Measurements from ENCODE around the gene FUT2. TPM values are rescaled to one million over a fixed set of nuclear protein-coding genes. Genes with fewer than 3 reads are reported as not detected.

The FUT2 gene
- total and polyA plus RNA-seq, 10 of the 15 experiments (the other 5 are each of a cell fraction or from before 2014, with no cell fraction given), result 0.02 to 0.13 (median 0.07) TPM; not detected in 7

DNA sequence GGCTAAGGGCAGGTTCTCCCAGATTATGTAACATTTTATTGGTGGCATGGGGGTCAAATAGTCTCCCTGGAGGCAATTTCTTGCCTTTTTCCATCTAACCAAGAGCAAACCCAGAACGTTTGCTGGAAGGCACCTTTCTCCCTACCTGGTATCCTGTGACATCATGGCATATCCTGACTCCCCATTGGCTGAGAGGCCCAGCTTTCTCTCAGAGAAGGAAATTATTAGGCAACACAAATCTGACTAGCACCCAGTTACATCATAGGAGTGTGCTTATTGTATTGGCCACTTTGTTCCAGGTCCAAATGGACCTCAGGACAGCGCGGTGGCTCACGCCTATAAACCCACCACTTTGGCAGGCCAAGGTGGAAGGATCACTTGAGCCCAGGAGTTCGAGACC lies 36.0 kb upstream of the FUT2 start (continued):
- TF ChIP-seq, protein P1, sequence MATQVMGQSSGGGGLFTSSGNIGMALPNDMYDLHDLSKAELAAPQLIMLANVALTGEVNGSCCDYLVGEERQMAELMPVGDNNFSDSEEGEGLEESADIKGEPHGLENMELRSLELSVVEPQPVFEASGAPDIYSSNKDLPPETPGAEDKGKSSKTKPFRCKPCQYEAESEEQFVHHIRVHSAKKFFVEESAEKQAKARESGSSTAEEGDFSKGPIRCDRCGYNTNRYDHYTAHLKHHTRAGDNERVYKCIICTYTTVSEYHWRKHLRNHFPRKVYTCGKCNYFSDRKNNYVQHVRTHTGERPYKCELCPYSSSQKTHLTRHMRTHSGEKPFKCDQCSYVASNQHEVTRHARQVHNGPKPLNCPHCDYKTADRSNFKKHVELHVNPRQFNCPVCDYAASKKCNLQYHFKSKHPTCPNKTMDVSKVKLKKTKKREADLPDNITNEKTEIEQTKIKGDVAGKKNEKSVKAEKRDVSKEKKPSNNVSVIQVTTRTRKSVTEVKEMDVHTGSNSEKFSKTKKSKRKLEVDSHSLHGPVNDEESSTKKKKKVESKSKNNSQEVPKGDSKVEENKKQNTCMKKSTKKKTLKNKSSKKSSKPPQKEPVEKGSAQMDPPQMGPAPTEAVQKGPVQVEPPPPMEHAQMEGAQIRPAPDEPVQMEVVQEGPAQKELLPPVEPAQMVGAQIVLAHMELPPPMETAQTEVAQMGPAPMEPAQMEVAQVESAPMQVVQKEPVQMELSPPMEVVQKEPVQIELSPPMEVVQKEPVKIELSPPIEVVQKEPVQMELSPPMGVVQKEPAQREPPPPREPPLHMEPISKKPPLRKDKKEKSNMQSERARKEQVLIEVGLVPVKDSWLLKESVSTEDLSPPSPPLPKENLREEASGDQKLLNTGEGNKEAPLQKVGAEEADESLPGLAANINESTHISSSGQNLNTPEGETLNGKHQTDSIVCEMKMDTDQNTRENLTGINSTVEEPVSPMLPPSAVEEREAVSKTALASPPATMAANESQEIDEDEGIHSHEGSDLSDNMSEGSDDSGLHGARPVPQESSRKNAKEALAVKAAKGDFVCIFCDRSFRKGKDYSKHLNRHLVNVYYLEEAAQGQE (IDR thresholded peaks at IDR 0.05; ENCODE audit: low read depth, low read length), result no peak
- peak; percentile 68 for TF ChIP-seq CREM (IDR thresholded peaks at IDR 0.05; ENCODE audit: low read depth)

GRCh38 chr19:48660852-48661710 lies 34.7 kb upstream of the FUT2 start:
- peak; percentile 97 for ATAC-seq
- H3K79me2 ChIP-seq (ENCODE audit: control insufficient read depth, insufficient read depth, low read length), result no peaks in the 10 kb centered on the region
- H3K27me3 ChIP-seq (replicated peaks in 1 of 2; ENCODE audit: control insufficient read depth in 2 of 2, insufficient read depth in 2 of 2, low read length in 1 of 2), result no peaks in the 10 kb centered on the region
- H2AFZ ChIP-seq (ENCODE audit: control insufficient read depth, low read depth, low read length), result peak overlapping the region; percentile 98
- H3K4me3 ChIP-seq, result peak overlapping the region; percentile 1; the same call in 1 of the 2 replicates
- intact Hi-C loops (cut with micrococcal nuclease; ENCODE audit: unreplicated experiment) (loop anchor here (5.0 kb wide), 1 partner anchor 121 kb away; no protein-coding TSS in a partner anchor), in situ Hi-C loops (cut with MboI) (no loop called here)
- peak overlapping the region; percentile 90 for H3K4me2 ChIP-seq (ENCODE audit: control insufficient read depth, insufficient read depth)
- no peaks in the 10 kb centered on the region; the same call in 2 of the 3 replicates for H3K9me3 ChIP-seq (replicated peaks; ENCODE audit: control insufficient read depth, insufficient read depth, low read length)
- ChIA-PET RAD21 (ENCODE audit: unreplicated experiment) (interaction anchor here (0.9 kb wide), 1 partner anchor 15 kb away, joined by 4 read pairs; the partner anchor contains the start of gene CA11), CTCF (interaction anchor here (1.0 to 3.6 kb wide), 2 partner anchors 14 to 52 kb away, joined by 3 to 20 read pairs; no protein-coding TSS in a partner anchor), POLR2A (interaction anchor here (0.7 kb wide), 1 partner anchor 16 kb away, joined by 3 read pairs; no protein-coding TSS in a partner anchor), SMC1A (ENCODE audit: uncharacterized antibody, unreplicated experiment) (no interaction called here)
- peak overlapping the region; percentile 96 for H3K27ac ChIP-seq (ENCODE audit: control insufficient read depth, insufficient read depth)
- no TSS peak for BruUV-seq (replicated peaks)
- FAIRE-seq, result peak; percentile 100
- H3K36me3 ChIP-seq (ENCODE audit: control insufficient read depth in 2 of 2, insufficient read depth in 2 of 2, low read length in 1 of 2), result no peaks in the 10 kb centered on the region
- H3K4me1 ChIP-seq (ENCODE audit: control insufficient read depth, insufficient read depth, low read length), result peaks cover 9% of the 10 kb centered on the region
- peak; percentile 83 for DNase-seq (ENCODE audit: low read depth, low spot score)
- H3K9ac ChIP-seq (ENCODE audit: control insufficient read depth, insufficient read depth, low read length), result peak overlapping the region; percentile 51
- H4K20me1 ChIP-seq (ENCODE audit: control insufficient read depth, insufficient read depth), result no peaks in the 10 kb centered on the region
- 28% methylated on average over 34 of the region's 35 CpGs for WGBS (ENCODE audit: insufficient coverage, insufficient replicate concordance, low lambda C conversion rate, missing lambda C conversion rate)
- TF ChIP-seq PBX3 (IDR thresholded peaks at IDR 0.05; ENCODE audit: insufficient replicate concordance, low read depth, low read length), result no peak
- no peak for TF ChIP-seq CHD1 (IDR thresholded peaks at IDR 0.05; ENCODE audit: low read depth, low read length)
- TF ChIP-seq TBL1XR1 (IDR thresholded peaks at IDR 0.05; ENCODE audit: low read depth, low read length), result no peak
- no peak for TF ChIP-seq RCOR1 (conservative IDR thresholded peaks at IDR 0.05; ENCODE audit: low read depth, low read length)
- no peak for TF ChIP-seq TCF7 (IDR thresholded peaks at IDR 0.05; ENCODE audit: borderline replicate concordance)
- peak; percentile 22; the same call in 1 of the 2 replicates for TF ChIP-seq POLR2A (IDR thresholded peaks at IDR 0.05; ENCODE audit: low read depth, low read length)
- TF ChIP-seq IKZF1 (conservative IDR thresholded peaks at IDR 0.05), result peak; percentile 40
- TF ChIP-seq CHD4 (IDR thresholded peaks at IDR 0.05), result no peak
- TF ChIP-seq POLR2AphosphoS5 (IDR thresholded peaks at IDR 0.05; ENCODE audit: low read length), result no peak
- TF ChIP-seq HDGF (IDR thresholded peaks at IDR 0.05), result no peak
- TF ChIP-seq RAD51 (IDR thresholded peaks at IDR 0.05), result no peak
- TF ChIP-seq NR2C1 (IDR thresholded peaks at IDR 0.05), result no peak

Measured in GM12878 (cell line).